Right lobe of liver (tissue), 6 donors: ENCODE measurements around the gene PTPRN. TPM values are rescaled to one million over a fixed set of nuclear protein-coding genes. Genes with fewer than 3 reads are reported as not detected.
A peak's percentile ranks its signal among the peaks of the same experiment; 100 is the strongest.

Experiments used
- ATAC-seq, 4 donors: fragments of 200-7000 bp; cut with Tn5 transposase; one replicate each; pipeline ENCODE4 v1.9.1; 2020; ENCODE audit warnings: mild to moderate bottlenecking in 4 of 4, moderate library complexity in 4 of 4
- DNase-seq, 3 donors: peaks; one replicate each; pipeline ENCODE4 v3.0.0-alpha.2; 2020
- H3K27ac ChIP-seq, 3 donors: fragments of 200-600 bp; one replicate each; pipeline ENCODE4 v1.8.0; 2022
- H3K27me3 ChIP-seq, 2 donors: fragments of 200-600 bp; one replicate each; pipeline ENCODE4 v1.8.0; 2022
- H3K36me3 ChIP-seq, 4 donors: fragments of 200-600 bp; sonication (generic) in 1 of 4; one replicate each; pipeline versions ENCODE4 v1.5.1 to v1.8.0; 2017 to 2022; ENCODE audit warnings: control low read depth in 1 of 4
- H3K4me1 ChIP-seq, 4 donors: fragments of 200-600 bp; sonication (generic) in 1 of 4; one replicate each; pipeline versions ENCODE4 v1.5.1 to v1.8.0; 2017 to 2022; ENCODE audit warnings: control low read depth in 1 of 4
- H3K4me3 ChIP-seq, 3 donors: fragments of 200-600 bp; one replicate each; pipeline ENCODE4 v1.8.0; 2022
- H3K9me3 ChIP-seq, 4 donors: fragments of 200-600 bp; sonication (generic) in 1 of 4; one replicate each; pipeline versions ENCODE4 v1.5.1 to v1.8.0; 2017 to 2022; ENCODE audit warnings: control low read depth in 1 of 4
- POLR2A ChIP-seq: fragments of 450-650 bp; IDR thresholded peaks from one replicate; pipeline ENCODE4 v1.6.1; 2017; ENCODE audit warnings: antibody characterized with exemption, mild to moderate bottlenecking
- WGBS: methylation state at CpG from one replicate; pipeline ENCODE4 v1.1.6; 2018; ENCODE audit warnings: low coverage, low lambda C conversion rate; ENCODE audit not compliant: insufficient coverage; ENCODE audit errors: missing lambda C conversion rate; 5-methylcytosine and 5-hydroxymethylcytosine counted together
- intact Hi-C, 2 donors: fragments of 100-400 bp; cut with DNase I; formaldehyde crosslinking; loops; one replicate each; pipeline versions ENCODE4 v1.11.2 to v1.14.1; 2022
- total RNA-seq, 6 experiments: library from RNA; depleted of rRNA in 2 of 6; stranded (reverse); fragments of >200 nt in 2 of 6; fragmentation: NEBNext Ultra II Directional in 3 of 6; extraction: Animal tissue kit (Norgen Biotek cat#: 25700) in 3 of 6; gene quantifications; one replicate each; pipeline versions ENCODE4 v1.1.0 to v1.2.4, GENCODE V29; 2016 to 2023
- TF ChIP-seq, protein P1 (sequence below), 4 donors: fragments of 200-600 bp in 3 of 4; fragments of 450-650 bp in 1 of 4; IDR thresholded peaks; one replicate each; pipeline versions ENCODE4 v1.5.1 to v1.8.0; 2016 to 2022; ENCODE audit warnings: antibody characterized with exemption in 4 of 4, mild to moderate bottlenecking in 2 of 4
- donor health status: DM: no; HTN: yes; CAD: no.
- donor health status: DM: no; HTN: no; CAD: no.
- donor health status: DM: no; HTN: no; CAD: no.
- donor health status: DM: no; HTN: yes; CAD: no.
- donor health status: DM: no; HTN: yes; CAD: no.

Gene PTPRN
- total RNA-seq, 6 experiments from 2014 or later, result 0.31 TPM; not detected in 5

GRCh38 chr2:219296142-219296541 lies 13.1 kb downstream of the PTPRN start:
- 87% methylated on average over 10 of the region's 14 CpGs for WGBS
- DNase-seq, result no peak
- ATAC-seq, result no peak
- Histone ChIP-seq H3K4me3 (no peak overlapping the region), H3K27ac (no peak overlapping the region), H3K9me3 (no peaks in the 10 kb centered on the region), H3K27me3 (no peaks in the 10 kb centered on the region), H3K4me1 (peaks cover 0 to 2% (median 0%) of the 10 kb centered on the region in 4 donors), H3K36me3 (no peaks in the 10 kb centered on the region)
- TF ChIP-seq, protein P1, sequence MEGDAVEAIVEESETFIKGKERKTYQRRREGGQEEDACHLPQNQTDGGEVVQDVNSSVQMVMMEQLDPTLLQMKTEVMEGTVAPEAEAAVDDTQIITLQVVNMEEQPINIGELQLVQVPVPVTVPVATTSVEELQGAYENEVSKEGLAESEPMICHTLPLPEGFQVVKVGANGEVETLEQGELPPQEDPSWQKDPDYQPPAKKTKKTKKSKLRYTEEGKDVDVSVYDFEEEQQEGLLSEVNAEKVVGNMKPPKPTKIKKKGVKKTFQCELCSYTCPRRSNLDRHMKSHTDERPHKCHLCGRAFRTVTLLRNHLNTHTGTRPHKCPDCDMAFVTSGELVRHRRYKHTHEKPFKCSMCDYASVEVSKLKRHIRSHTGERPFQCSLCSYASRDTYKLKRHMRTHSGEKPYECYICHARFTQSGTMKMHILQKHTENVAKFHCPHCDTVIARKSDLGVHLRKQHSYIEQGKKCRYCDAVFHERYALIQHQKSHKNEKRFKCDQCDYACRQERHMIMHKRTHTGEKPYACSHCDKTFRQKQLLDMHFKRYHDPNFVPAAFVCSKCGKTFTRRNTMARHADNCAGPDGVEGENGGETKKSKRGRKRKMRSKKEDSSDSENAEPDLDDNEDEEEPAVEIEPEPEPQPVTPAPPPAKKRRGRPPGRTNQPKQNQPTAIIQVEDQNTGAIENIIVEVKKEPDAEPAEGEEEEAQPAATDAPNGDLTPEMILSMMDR (IDR thresholded peaks at IDR 0.05), result no peak
- TF ChIP-seq POLR2A, result no peak
- intact Hi-C loops, result loop anchor here in 1 of 2 donors (5.0 to 10.0 kb wide), 3 partner anchors 71 to 271 kb away; partner anchors contain the start of genes ANKZF1, ATG9A and NHEJ1

DNA sequence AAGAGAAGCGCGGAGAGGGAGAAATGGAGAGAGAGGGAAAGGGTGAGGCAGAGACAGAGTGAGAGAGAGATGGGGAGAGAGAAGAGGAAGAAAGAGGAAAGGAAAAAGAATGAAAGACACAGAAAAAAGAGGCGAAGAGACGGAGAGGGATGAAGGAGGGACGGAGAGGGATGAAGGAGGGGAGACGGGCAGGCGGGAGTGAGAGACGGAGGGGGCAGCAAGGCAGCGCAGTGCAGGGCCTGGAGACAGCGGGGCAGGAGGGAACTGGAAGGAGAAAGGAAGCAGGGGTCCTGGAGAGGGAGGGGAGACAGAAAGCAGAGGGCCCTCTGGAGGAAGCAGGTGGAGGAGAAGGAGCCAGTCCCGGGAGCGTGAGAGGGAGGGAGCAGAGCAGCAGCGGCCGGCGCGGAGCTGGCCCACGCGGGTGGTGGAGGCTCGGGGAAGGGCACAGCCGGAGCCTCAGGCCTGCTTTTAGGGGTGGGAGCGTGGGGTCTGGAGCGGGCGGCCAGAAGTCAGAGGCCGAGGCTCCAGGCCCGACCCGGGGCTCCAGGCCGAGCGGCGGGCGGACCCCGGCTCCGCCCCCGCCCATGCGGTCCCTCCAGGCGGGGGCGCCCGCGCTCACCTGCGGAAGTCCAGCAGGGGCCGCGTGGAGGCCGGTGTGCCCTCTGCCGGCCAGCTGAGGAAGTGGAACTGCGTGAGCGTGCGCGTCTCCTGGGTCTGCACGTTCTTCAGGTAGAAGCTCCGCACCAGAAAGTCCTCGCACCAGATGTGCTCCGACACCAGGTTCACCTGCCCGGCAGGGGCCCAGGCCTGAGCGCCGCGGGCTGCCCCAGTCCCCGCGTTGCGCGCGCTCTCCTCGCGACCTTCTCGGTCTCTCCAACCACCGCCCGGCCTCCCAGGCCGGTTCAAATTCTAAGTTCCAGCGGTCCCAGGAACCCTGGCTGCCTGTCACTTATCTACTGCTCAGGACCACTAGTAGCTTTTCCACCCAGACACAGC lies 14.5 kb downstream of the PTPRN start:
- Histone ChIP-seq H3K4me1 (peaks cover 0 to 2% (median 0%) of the 10 kb centered on the region in 4 donors), H3K4me3 (peak overlapping the region; percentile 56 to 59 (median 57)), H3K27ac (peak overlapping the region in 2 of 3 donors; percentile 40 to 63), H3K36me3 (no peaks in the 10 kb centered on the region), H3K27me3 (no peaks in the 10 kb centered on the region), H3K9me3 (no peaks in the 10 kb centered on the region)
- TF ChIP-seq, protein P1 (IDR thresholded peaks at IDR 0.05), result peak; percentile 99 to 100 (median 99)
- peak; percentile 49 for TF ChIP-seq POLR2A
- peak; percentile 96 to 98 (median 96) for ATAC-seq
- intact Hi-C loops, result loop anchor here in 1 of 2 donors (5.0 to 10.0 kb wide), 3 partner anchors 70 to 270 kb away; partner anchors contain the start of genes ANKZF1, ATG9A and NHEJ1
- DNase-seq, result peak; percentile 92 to 93 (median 92)
- 11% methylated on average over 16 of the region's 67 CpGs for WGBS

DNA sequence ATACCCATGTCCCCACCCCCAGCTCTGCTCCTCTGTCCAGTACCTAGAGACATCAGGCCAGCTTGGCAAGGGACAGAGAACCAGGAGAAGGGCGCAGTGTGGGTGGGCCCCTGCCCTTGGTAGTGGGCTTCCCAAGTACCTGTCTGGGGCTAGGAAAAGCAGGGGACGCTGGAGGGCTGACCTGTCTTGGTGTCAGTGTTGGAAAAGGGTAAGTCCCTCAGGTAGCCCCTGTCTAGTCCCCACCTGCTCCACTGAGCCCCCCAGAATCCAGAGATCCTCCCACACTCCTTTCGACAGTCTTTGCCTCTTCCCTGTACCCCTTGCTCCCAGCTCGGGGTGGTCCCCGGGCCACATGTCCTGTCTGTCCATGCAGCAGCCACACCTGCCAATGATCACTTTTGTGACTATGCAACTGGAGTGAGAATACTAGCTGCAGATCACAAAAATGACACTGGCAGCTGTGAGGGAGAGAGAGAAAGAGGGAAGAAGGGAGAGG lies 15.4 kb downstream of the PTPRN start:
- no peaks in the 10 kb centered on the region for H3K27me3 ChIP-seq
- WGBS, result 70% methylated on average over 5 of the region's 5 CpGs
- DNase-seq, result no peak
- TF ChIP-seq POLR2A, result no peak
- TF ChIP-seq, protein P1 (IDR thresholded peaks at IDR 0.05), result no peak
- H3K4me3 ChIP-seq, result no peak overlapping the region
- intact Hi-C loops, result loop anchor here in 1 of 2 donors (10.0 kb wide), 2 partner anchors 69 to 269 kb away; partner anchors contain the start of genes ANKZF1 and ATG9A
- H3K9me3 ChIP-seq, result no peaks in the 10 kb centered on the region
- no peak for ATAC-seq
- peaks cover 0 to 2% (median 0%) of the 10 kb centered on the region in 4 donors for H3K4me1 ChIP-seq
- H3K36me3 ChIP-seq, result no peaks in the 10 kb centered on the region
- H3K27ac ChIP-seq, result no peak overlapping the region

GRCh38 chr2:219292616-219293015 lies 16.6 kb downstream of the PTPRN start:
- H3K4me3 ChIP-seq, result no peak overlapping the region
- intact Hi-C loops, result loop anchor here in 1 of 2 donors (10.0 kb wide), 2 partner anchors 68 to 268 kb away; partner anchors contain the start of genes ANKZF1 and ATG9A
- TF ChIP-seq POLR2A, result no peak
- TF ChIP-seq, protein P1 (IDR thresholded peaks at IDR 0.05), result no peak
- H3K27me3 ChIP-seq, result no peaks in the 10 kb centered on the region
- ATAC-seq (no peak), DNase-seq (no peak)
- no peaks in the 10 kb centered on the region for H3K36me3 ChIP-seq
- H3K9me3 ChIP-seq, result no peaks in the 10 kb centered on the region
- H3K4me1 ChIP-seq, result peaks cover 0 to 2% (median 0%) of the 10 kb centered on the region in 4 donors
- 73% methylated on average over 6 of the region's 9 CpGs for WGBS
- H3K27ac ChIP-seq, result no peak overlapping the region
